GM12892 (cell line): ENCODE data around the gene CERS5.

Source experiments
- POLR2A ChIP-seq: IDR thresholded peaks from 2 replicates; pipeline ENCODE4 v1.6.1; 2011; ENCODE audit warnings: low read depth, low read length, control low read depth
- POLR2AphosphoS5 ChIP-seq: IDR thresholded peaks from 2 replicates; pipeline ENCODE4 v1.6.1; 2011; ENCODE audit warnings: low read depth, low read length, control low read depth

GRCh38 chr12:50196537-50196936 is 29.4 kb upstream of the CERS5 start:
- TF ChIP-seq POLR2A = no peak
- TF ChIP-seq POLR2AphosphoS5 = no peak
